Upper lobe of left lung (tissue), 4 donors: ENCODE results near the gene SNX14.

Source experiments
- EP300 ChIP-seq, 4 donors: sonication (generic); formaldehyde crosslinking; IDR thresholded peaks; one replicate each; pipeline ENCODE4 v1.5.1; 2017; ENCODE audit warnings: antibody characterized with exemption in 4 of 4, control low read depth in 2 of 4
- POLR2AphosphoS5 ChIP-seq, 2 donors: sonication (generic); formaldehyde crosslinking; IDR thresholded peaks; one replicate each; pipeline ENCODE4 v1.5.1; 2017; ENCODE audit warnings: antibody characterized with exemption in 2 of 2

DNA sequence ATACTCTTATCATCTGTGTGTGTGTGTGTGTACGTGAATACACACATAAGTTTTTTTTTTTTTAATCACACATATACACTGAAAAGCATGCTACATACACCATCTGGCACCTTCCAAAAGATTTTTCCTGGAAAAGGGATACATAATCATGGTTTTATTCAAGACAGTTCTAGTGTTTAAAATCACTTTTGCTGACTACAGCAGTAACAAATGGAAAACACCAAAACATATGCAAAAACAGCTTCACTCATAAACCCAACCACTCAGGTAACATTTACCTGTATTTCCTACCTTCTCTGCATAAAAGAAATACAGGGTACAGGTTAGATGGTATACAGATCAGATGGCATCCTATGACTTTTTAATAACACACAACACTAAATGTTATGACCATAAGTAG lies 2.5 kb downstream of the SNX14 start:
- TF ChIP-seq POLR2AphosphoS5 (IDR thresholded peaks at IDR 0.05) (no peak), EP300 (IDR thresholded peaks at IDR 0.05) (no peak)
